Endothelial cell of umbilical vein (primary cell): ENCODE results near the gene MAP4K2. TPM values are rescaled to one million over a fixed set of nuclear protein-coding genes. Genes with fewer than 3 reads are reported as not detected.

ENCODE experiments used
- BruUV-seq: library from RNA; stranded (reverse); fragments of 400-500 nt; replicated peaks from 2 replicates; lab custom pipeline; 2021; lab: Mats Ljungman, UMichigan
- CTCF ChIA-PET: fragments of 300-600, 350-600 bp; sonication (Branson Sonifier 250); formaldehyde crosslinking; loops from one replicate; lab custom pipeline; 2021; ENCODE audit warnings: antibody characterized with exemption, inconsistent platforms; lab: Charles Lee
- POLR2A ChIA-PET: fragments of 300-600, 350-600 bp; sonication (Branson Sonifier 250); formaldehyde crosslinking; loops from one replicate; lab custom pipeline; 2021; ENCODE audit warnings: antibody characterized with exemption, inconsistent platforms; lab: Charles Lee
- DNase-seq: peaks from one replicate; pipeline ENCODE4 v3.0.0-alpha.2; 2011; ENCODE audit warnings: low read depth, low spot score
- FAIRE-seq: peaks from 2 replicates; lab custom pipeline; 2011; peaks lifted over from hg19 to GRCh38; lab: Jason Lieb, UNC
- H2AFZ ChIP-seq: 2 replicates; pipeline ENCODE4 v1.6.0; 2012; ENCODE audit warnings: low read depth, low read length, control low read depth, inconsistent platforms
- H3K27ac ChIP-seq: 2 replicates; pipeline ENCODE4 v1.5.1; 2011; ENCODE audit warnings: low read depth, mild to moderate bottlenecking, control low read depth, low read length, moderate library complexity; ENCODE audit not compliant: insufficient read depth
- H3K27me3 ChIP-seq, 2 experiments: 2 replicates each; pipeline versions ENCODE4 v1.6.0 to v1.6.1; 2011; ENCODE audit warnings: low read length in 2 of 2, mixed read lengths in 1 of 2; ENCODE audit not compliant: control insufficient read depth in 2 of 2, insufficient read depth in 2 of 2
- H3K36me3 ChIP-seq, 2 experiments: 2 replicates in 1 of 2; 3 replicates in 1 of 2; pipeline ENCODE4 v1.5.1; 2011; ENCODE audit warnings: low read length in 2 of 2, mild to moderate bottlenecking in 1 of 2, moderate library complexity in 1 of 2; ENCODE audit not compliant: control insufficient read depth in 2 of 2, insufficient read depth in 2 of 2; ENCODE audit errors: extremely low read depth in 1 of 2
- H3K4me1 ChIP-seq: 3 replicates; pipeline ENCODE4 v1.5.1; 2011; ENCODE audit warnings: mild to moderate bottlenecking, low read length; ENCODE audit not compliant: control insufficient read depth, insufficient read depth; ENCODE audit errors: extremely low read depth
- H3K4me2 ChIP-seq: 2 replicates; pipeline ENCODE4 v1.6.1; 2011; ENCODE audit warnings: low read length, control low read depth, mixed read lengths; ENCODE audit not compliant: insufficient read depth
- H3K4me3 ChIP-seq, 3 experiments: fragments of 200-600 bp in 1 of 3; sonication (generic), shearing (Covaris generic) in 1 of 3; replicated peaks in 1 of 3; 2 replicates each; pipeline ENCODE4 v1.5.1; 2011 to 2016; ENCODE audit warnings: control low read depth in 3 of 3, low read length in 3 of 3, mild to moderate bottlenecking in 2 of 3, inconsistent platforms in 1 of 3, low read depth in 1 of 3, moderate library complexity in 1 of 3; ENCODE audit not compliant: insufficient read depth in 1 of 3
- H3K79me2 ChIP-seq: 2 replicates; pipeline ENCODE4 v1.6.0; 2012; ENCODE audit warnings: low read length, inconsistent platforms; ENCODE audit not compliant: control insufficient read depth, insufficient read depth
- H3K9ac ChIP-seq: replicated peaks from 2 replicates; pipeline ENCODE3; 2011; ENCODE audit warnings: low read length, control low read depth; ENCODE audit not compliant: insufficient read depth; ENCODE audit errors: extremely low read depth
- H3K9me1 ChIP-seq: replicated peaks from 3 replicates; pipeline ENCODE4 v1.6.0; 2011; ENCODE audit warnings: mild to moderate bottlenecking, low read length; ENCODE audit not compliant: control insufficient read depth, insufficient read depth; ENCODE audit errors: extremely low read depth
- H3K9me3 ChIP-seq: replicated peaks from 2 replicates; pipeline ENCODE4 v1.5.1; 2012; ENCODE audit warnings: low read length, inconsistent platforms; ENCODE audit not compliant: control insufficient read depth, insufficient read depth
- H4K20me1 ChIP-seq: replicated peaks from 2 replicates; pipeline ENCODE3; 2011; ENCODE audit warnings: mild to moderate bottlenecking, low read length; ENCODE audit not compliant: control insufficient read depth, insufficient read depth; ENCODE audit errors: extremely low read depth
- CTCF ChIP-seq, 2 donors: IDR thresholded peaks; 1 replicate in 1 of 2; 2 replicates in 1 of 2; pipeline ENCODE4 v1.5.1; 2011; ENCODE audit warnings: low read length in 2 of 2, mild to moderate bottlenecking in 2 of 2, moderate library complexity in 2 of 2, control low read depth in 1 of 2, inconsistent platforms in 1 of 2, low read depth in 1 of 2; ENCODE audit not compliant: insufficient read depth in 1 of 2; ENCODE audit errors: extremely low read depth in 1 of 2
- EZH2 ChIP-seq: IDR thresholded peaks from 2 replicates; pipeline ENCODE4 v1.6.1; 2012; ENCODE audit warnings: borderline replicate concordance, low read depth, mild to moderate bottlenecking, moderate library complexity, low read length, inconsistent platforms; ENCODE audit not compliant: severe bottlenecking
- FOS ChIP-seq: IDR thresholded peaks from 2 replicates; pipeline ENCODE4 v1.6.1; 2011; ENCODE audit warnings: mild to moderate bottlenecking, low read length, moderate library complexity, borderline replicate concordance; ENCODE audit not compliant: insufficient read depth
- GATA2 ChIP-seq: IDR thresholded peaks from 2 replicates; pipeline ENCODE4 v1.7.0; 2011; ENCODE audit warnings: low read depth, mild to moderate bottlenecking, moderate library complexity, mixed read lengths, low read length; ENCODE audit not compliant: insufficient read length, insufficient read depth
- JUN ChIP-seq: IDR thresholded peaks from 2 replicates; pipeline ENCODE4 v1.6.1; 2011; ENCODE audit warnings: borderline replicate concordance, low read depth; ENCODE audit not compliant: insufficient read length, insufficient read depth
- MAX ChIP-seq: IDR thresholded peaks from 2 replicates; pipeline ENCODE4 v1.6.1; 2011; ENCODE audit not compliant: insufficient read depth, insufficient read length
- MYC ChIP-seq: IDR thresholded peaks from one replicate; pipeline ENCODE4 v1.6.1; 2011; ENCODE audit warnings: mild to moderate bottlenecking, low read depth, low read length
- POLR2A ChIP-seq: IDR thresholded peaks from 2 replicates; pipeline ENCODE4 v1.6.1; 2012; ENCODE audit warnings: low read depth, mild to moderate bottlenecking, control low read depth, low read length
- POLR2AphosphoS5 ChIP-seq: IDR thresholded peaks from 2 replicates; pipeline ENCODE4 v1.6.1; 2012; ENCODE audit warnings: low read depth, mild to moderate bottlenecking, control low read depth, low read length, moderate library complexity; ENCODE audit not compliant: insufficient read depth
- dilution Hi-C: fragments of 300-500 bp; cut with MboI; formaldehyde crosslinking; loops from one replicate; pipeline ENCODE4 v1.15.0; 2019; ENCODE audit warnings: low sequenced_read_pairs; ENCODE audit not compliant: extremely low pct_ligation_motif_present
- intact Hi-C: fragments of 100-400 bp; cut with micrococcal nuclease; formaldehyde crosslinking; loops from one replicate; pipeline ENCODE4 v1.10.0; 2022
- polyA plus RNA-seq, 4 experiments: library from polyadenylated mRNA; depleted of rRNA in 3 of 4; stranded (reverse) in 3 of 4; unstranded in 1 of 4; fragments of >200 nt; gene quantifications; 2 replicates each; pipeline versions ENCODE4 v1.2.1 to v1.2.3, GENCODE V29; 2011 to 2012; ENCODE audit warnings: missing spikeins in 1 of 4
- total RNA-seq: library from RNA; stranded (reverse); gene quantifications from 2 replicates; pipeline ENCODE4 v1.2.3, GENCODE V29; 2021

MAP4K2 gene
- total and polyA plus RNA-seq, 2 donors (not counting 3 experiments of a cell fraction or from before 2014, with no cell fraction given), result 43.3 to 44.0 TPM

- intact Hi-C loops, result no loop called here
- no peaks in the 10 kb centered on the region for H3K9me3 ChIP-seq
- no peaks in the 10 kb centered on the region for H3K79me2 ChIP-seq
- H3K4me1 ChIP-seq, result no peaks in the 10 kb centered on the region
- POLR2A ChIA-PET, result no interaction called here
- TF ChIP-seq GATA2 (no peak), POLR2A (no peak), MAX (no peak), MYC (no peak), EZH2 (no peak), JUN (no peak), FOS (no peak), POLR2AphosphoS5 (no peak), CTCF (IDR thresholded peaks at IDR 0.05; ENCODE audit: extremely low read depth in 1 of 2, insufficient read depth in 1 of 2, low read depth in 1 of 2, low read length in 2 of 2) (no peak)
- FAIRE-seq (no peak), DNase-seq (no peak)
- H3K9me1 ChIP-seq, result no peaks in the 10 kb centered on the region
- no peaks in the 10 kb centered on the region for H3K27me3 ChIP-seq
- dilution Hi-C loops, result no loop called here
- no TSS peak for BruUV-seq
- H3K27ac ChIP-seq, result no peak overlapping the region
- no peak overlapping the region for H3K4me3 ChIP-seq
- CTCF ChIA-PET, result interaction anchor here (1.2 kb wide), 1 partner anchor 44 kb away, joined by 4 read pairs; no protein-coding TSS in a partner anchor
- no peaks in the 10 kb centered on the region for H4K20me1 ChIP-seq
- no peak overlapping the region for H3K4me2 ChIP-seq
- no peak overlapping the region for H3K9ac ChIP-seq
- H3K36me3 ChIP-seq, result no peaks in the 10 kb centered on the region
- no peak overlapping the region for H2AFZ ChIP-seq
These were observed 28.4 kb upstream of the MAP4K2 start for GRCh38 chr11:64831411-64831891.
